ENCODE results near the gene RAB40C.

- TF ChIP-seq, protein P1, sequence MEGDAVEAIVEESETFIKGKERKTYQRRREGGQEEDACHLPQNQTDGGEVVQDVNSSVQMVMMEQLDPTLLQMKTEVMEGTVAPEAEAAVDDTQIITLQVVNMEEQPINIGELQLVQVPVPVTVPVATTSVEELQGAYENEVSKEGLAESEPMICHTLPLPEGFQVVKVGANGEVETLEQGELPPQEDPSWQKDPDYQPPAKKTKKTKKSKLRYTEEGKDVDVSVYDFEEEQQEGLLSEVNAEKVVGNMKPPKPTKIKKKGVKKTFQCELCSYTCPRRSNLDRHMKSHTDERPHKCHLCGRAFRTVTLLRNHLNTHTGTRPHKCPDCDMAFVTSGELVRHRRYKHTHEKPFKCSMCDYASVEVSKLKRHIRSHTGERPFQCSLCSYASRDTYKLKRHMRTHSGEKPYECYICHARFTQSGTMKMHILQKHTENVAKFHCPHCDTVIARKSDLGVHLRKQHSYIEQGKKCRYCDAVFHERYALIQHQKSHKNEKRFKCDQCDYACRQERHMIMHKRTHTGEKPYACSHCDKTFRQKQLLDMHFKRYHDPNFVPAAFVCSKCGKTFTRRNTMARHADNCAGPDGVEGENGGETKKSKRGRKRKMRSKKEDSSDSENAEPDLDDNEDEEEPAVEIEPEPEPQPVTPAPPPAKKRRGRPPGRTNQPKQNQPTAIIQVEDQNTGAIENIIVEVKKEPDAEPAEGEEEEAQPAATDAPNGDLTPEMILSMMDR (IDR thresholded peaks at IDR 0.05), result no peak
- no peak for TF ChIP-seq EZH2 (IDR thresholded peaks at IDR 0.05)
Measured at GRCh38 chr16:548586-548985, 41.3 kb upstream of the RAB40C start.

All from neural progenitor cell (in vitro differentiated cells).